ENCODE measurements around the gene NUDT13. TPM values are rescaled to one million over a fixed set of nuclear protein-coding genes. Genes with fewer than 3 reads are reported as not detected.

The NUDT13 gene
- total and polyA plus RNA-seq, 2 donors (not counting 1 experiment from before 2014, with no cell fraction given) = 2.5 to 4.5 TPM

DNA sequence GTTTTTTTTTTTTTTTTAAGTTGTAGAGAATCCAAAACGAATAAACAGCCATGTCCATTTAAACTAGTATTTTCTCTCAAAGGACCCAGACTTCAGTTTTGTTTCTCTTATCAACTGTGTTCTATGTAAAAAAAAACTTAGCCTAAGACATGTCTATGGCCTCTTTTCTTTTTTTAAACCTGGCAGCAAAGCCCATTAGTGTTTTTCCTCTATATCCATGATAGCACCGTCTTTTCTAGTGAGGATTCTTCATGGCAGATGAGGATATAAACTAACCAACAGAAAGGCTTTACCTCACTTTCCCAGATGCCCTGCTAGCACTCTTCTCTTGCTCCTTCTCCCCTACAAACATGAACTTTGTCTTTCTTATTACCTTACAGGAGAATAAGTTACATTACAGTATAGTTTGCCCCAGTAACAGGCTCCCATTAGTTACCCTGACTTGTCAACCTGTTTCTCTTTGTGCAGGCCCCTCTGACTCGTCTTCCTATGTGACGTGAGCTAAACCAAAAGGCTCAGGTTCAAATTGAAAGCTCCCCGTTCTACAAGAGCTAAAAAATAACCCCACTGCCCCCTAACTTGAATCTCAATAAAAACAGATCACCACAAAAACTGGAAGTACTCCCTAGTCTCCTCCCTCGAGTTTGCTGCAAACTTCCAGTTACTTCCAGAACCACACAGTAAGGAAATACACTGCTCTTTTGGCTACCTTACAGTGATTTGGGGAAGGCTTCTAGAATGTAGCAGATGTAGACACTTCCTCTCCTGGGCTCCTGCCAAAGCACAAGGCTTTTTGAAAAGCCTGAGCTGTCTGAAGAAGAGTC is 33.7 kb upstream of the NUDT13 start:
- peaks cover 11% of the 10 kb centered on the region for H4K20me1 ChIP-seq (ENCODE audit: control insufficient read depth, insufficient read depth, low read length, poor library complexity, severe bottlenecking)
- H3K27me3 ChIP-seq (replicated peaks in 1 of 4; ENCODE audit: control extremely low read depth in 1 of 4, control insufficient read depth in 3 of 4, insufficient read depth in 4 of 4, low read length in 3 of 4) = no peaks in the 10 kb centered on the region
- DNase-seq (no peak), ATAC-seq (ENCODE audit: low read depth) (no peak)
- H3K4me2 ChIP-seq (replicated peaks; ENCODE audit: low read depth, low read length, poor library complexity, severe bottlenecking) = no peak overlapping the region
- ChIA-PET POLR2A (no interaction called here), CTCF (interaction anchor here (2.4 to 2.8 kb wide), 2 partner anchors 20 to 83 kb away, joined by 9 read pairs; partner anchors contain the start of gene P4HA1)
- peaks cover 36% of the 10 kb centered on the region for H3K79me2 ChIP-seq (ENCODE audit: control insufficient read depth, insufficient read depth, low read length)
- peaks cover 11 to 23% of the 10 kb centered on the region in 2 experiments for H3K36me3 ChIP-seq (replicated peaks in 1 of 2; ENCODE audit: control extremely low read depth in 1 of 2, control insufficient read depth in 1 of 2, extremely low read depth in 1 of 2, insufficient read depth in 2 of 2, low read length in 1 of 2)
- no peak overlapping the region for H2AFZ ChIP-seq (ENCODE audit: insufficient read depth, low read depth, low read length, poor library complexity, severe bottlenecking)
- TF ChIP-seq EZH2 (IDR thresholded peaks at IDR 0.05; ENCODE audit: borderline replicate concordance, insufficient read depth, low read depth, low read length, poor library complexity, severe bottlenecking) = no peak
- TF ChIP-seq, protein P1, sequence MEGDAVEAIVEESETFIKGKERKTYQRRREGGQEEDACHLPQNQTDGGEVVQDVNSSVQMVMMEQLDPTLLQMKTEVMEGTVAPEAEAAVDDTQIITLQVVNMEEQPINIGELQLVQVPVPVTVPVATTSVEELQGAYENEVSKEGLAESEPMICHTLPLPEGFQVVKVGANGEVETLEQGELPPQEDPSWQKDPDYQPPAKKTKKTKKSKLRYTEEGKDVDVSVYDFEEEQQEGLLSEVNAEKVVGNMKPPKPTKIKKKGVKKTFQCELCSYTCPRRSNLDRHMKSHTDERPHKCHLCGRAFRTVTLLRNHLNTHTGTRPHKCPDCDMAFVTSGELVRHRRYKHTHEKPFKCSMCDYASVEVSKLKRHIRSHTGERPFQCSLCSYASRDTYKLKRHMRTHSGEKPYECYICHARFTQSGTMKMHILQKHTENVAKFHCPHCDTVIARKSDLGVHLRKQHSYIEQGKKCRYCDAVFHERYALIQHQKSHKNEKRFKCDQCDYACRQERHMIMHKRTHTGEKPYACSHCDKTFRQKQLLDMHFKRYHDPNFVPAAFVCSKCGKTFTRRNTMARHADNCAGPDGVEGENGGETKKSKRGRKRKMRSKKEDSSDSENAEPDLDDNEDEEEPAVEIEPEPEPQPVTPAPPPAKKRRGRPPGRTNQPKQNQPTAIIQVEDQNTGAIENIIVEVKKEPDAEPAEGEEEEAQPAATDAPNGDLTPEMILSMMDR (IDR thresholded peaks at IDR 0.05) = no peak
- H3K27ac ChIP-seq (ENCODE audit: low read length in 2 of 2) = peak overlapping the region in 1 of 2 donors; percentile 32
- no peak overlapping the region for H3K9ac ChIP-seq (ENCODE audit: low read length)
- no peaks in the 10 kb centered on the region for H3K9me3 ChIP-seq (ENCODE audit: control extremely low read depth in 1 of 3, control insufficient read depth in 2 of 3, insufficient read depth in 1 of 3, low read length in 2 of 3)
- no peaks in the 10 kb centered on the region for H3K9me3 Mint-ChIP-seq (ENCODE audit: insufficient read depth)
- no peaks in the 10 kb centered on the region for H3K4me1 ChIP-seq (ENCODE audit: control insufficient read depth in 2 of 2, insufficient read depth in 2 of 2, low read length in 2 of 2)
- 69% methylated on average over 4 of the region's 6 CpGs for WGBS (ENCODE audit: insufficient coverage)
- no peak overlapping the region for H3K4me3 ChIP-seq (ENCODE audit: control extremely low read depth in 1 of 5, extremely low read depth in 1 of 5, insufficient read depth in 1 of 5, low read depth in 2 of 5, low read length in 4 of 5)
- H3K4me1 Mint-ChIP-seq = peaks cover 5% of the 10 kb centered on the region
- no peak overlapping the region for H3K27ac Mint-ChIP-seq
- no peak overlapping the region for H3K4me3 Mint-ChIP-seq
- intact Hi-C loops (cut with micrococcal nuclease) = no loop called here
- H3K27me3 Mint-ChIP-seq = no peaks in the 10 kb centered on the region

All from B cell (primary cell).